Stomach smooth muscle (tissue), 2 donors: ENCODE data around the gene SNX2.

Source experiments
- H3K27ac ChIP-seq: one replicate; pipeline ENCODE4 v1.7.0; 2013; ENCODE audit warnings: mild to moderate bottlenecking, low read length, inconsistent platforms
- H3K27me3 ChIP-seq, 2 donors: one replicate each; pipeline ENCODE4 v1.7.0; 2013; ENCODE audit warnings: low read length in 2 of 2; ENCODE audit not compliant: insufficient read depth in 2 of 2, control insufficient read depth in 1 of 2
- H3K36me3 ChIP-seq, 2 donors: one replicate each; pipeline ENCODE4 v1.7.0; 2013; ENCODE audit warnings: low read length in 2 of 2; ENCODE audit not compliant: control insufficient read depth in 2 of 2, insufficient read depth in 2 of 2
- H3K4me1 ChIP-seq: one replicate; pipeline ENCODE4 v1.7.0; 2013; ENCODE audit warnings: low read length; ENCODE audit not compliant: control insufficient read depth, insufficient read depth
- H3K4me3 ChIP-seq, 2 donors: one replicate each; pipeline ENCODE4 v1.7.0; 2013; ENCODE audit warnings: low read length in 2 of 2
- H3K9ac ChIP-seq, 2 donors: one replicate each; pipeline ENCODE4 v1.7.0; 2013; ENCODE audit warnings: low read length in 2 of 2, mild to moderate bottlenecking in 1 of 2
- H3K9me3 ChIP-seq, 2 donors: one replicate each; pipeline ENCODE4 v1.7.0; 2013; ENCODE audit warnings: low read length in 2 of 2; ENCODE audit not compliant: control insufficient read depth in 2 of 2
- donor health status: healthy.
- donor health status: Pancreatic carcinoma.

The SNX2 gene

DNA sequence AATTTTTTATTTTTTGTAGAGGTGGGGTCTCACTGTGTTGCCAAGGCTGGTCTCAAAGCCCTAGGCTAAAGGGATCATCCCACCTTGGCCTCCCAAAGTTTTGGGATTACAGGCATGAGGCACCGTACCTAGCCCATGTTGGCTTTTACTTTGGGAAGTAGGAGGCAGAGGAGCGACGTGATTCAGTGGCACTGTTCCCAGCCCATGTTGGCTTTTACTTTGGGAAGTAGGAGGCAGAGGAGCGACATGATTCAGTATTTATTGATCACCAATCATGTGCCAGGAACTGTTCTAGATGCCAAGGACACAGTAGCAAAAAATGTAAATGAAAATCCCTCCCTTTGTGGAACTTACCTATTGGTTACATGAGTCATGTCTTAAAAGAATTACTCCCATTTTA, 88.8 kb downstream of the SNX2 start:
- Histone ChIP-seq H3K4me3 (no peak overlapping the region), H3K4me1 (no peaks in the 10 kb centered on the region), H3K27ac (no peak overlapping the region), H3K9me3 (no peaks in the 10 kb centered on the region), H3K36me3 (peaks cover 0 to 18% of the 10 kb centered on the region in 2 donors), H3K9ac (no peak overlapping the region), H3K27me3 (no peaks in the 10 kb centered on the region)

- Histone ChIP-seq H3K9ac (no peak overlapping the region), H3K27me3 (no peaks in the 10 kb centered on the region), H3K4me3 (no peak overlapping the region), H3K36me3 (peaks cover 0 to 18% of the 10 kb centered on the region in 2 donors), H3K4me1 (no peaks in the 10 kb centered on the region), H3K27ac (no peak overlapping the region), H3K9me3 (no peaks in the 10 kb centered on the region)
Observed at GRCh38 chr5:122864400-122864799, 89.5 kb downstream of the SNX2 start.

- no peak overlapping the region for H3K9ac ChIP-seq
- H3K4me1 ChIP-seq: no peaks in the 10 kb centered on the region
- no peaks in the 10 kb centered on the region for H3K9me3 ChIP-seq
- no peak overlapping the region for H3K4me3 ChIP-seq
- peaks cover 0 to 18% of the 10 kb centered on the region in 2 donors for H3K36me3 ChIP-seq
- no peaks in the 10 kb centered on the region for H3K27me3 ChIP-seq
- no peak overlapping the region for H3K27ac ChIP-seq
Observed at GRCh38 chr5:122864842-122865241, 90.0 kb downstream of the SNX2 start.

DNA sequence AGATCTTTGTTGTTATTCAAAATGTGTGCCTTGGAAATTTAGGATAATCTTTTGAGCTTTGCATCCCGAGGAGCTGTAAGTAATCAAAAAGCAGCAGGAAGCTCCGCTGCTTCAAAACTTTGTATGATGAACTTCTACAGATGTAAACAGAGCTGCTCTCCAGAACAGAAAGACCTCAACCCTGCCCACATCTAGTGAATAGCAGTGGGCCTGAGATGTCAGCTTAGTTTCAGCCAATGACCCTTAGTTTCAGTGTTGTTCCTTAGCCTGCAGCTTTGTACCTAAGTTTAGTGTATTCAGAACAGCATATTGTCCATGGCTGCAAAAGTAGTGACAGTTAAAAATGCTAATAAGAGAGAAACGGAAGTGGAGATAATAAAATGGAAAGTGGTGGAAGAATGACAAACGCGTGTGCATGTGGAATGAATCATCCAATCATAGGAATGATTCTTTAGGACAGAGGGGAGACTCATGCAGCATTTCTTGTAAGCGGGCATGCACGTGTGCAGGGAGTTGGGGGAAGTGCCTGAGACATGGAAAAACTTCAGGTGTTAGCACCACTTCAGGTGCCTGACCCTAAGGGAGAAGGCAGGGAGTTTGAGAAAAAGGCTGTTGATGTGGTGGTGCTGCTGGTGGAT, 95.5 kb downstream of the SNX2 start:
- no peak overlapping the region for H3K4me3 ChIP-seq
- no peak overlapping the region for H3K9ac ChIP-seq
- H3K36me3 ChIP-seq: peaks cover 0 to 18% of the 10 kb centered on the region in 2 donors
- no peaks in the 10 kb centered on the region for H3K9me3 ChIP-seq
- no peaks in the 10 kb centered on the region for H3K4me1 ChIP-seq
- H3K27ac ChIP-seq: no peak overlapping the region
- no peaks in the 10 kb centered on the region for H3K27me3 ChIP-seq

- no peak overlapping the region for H3K27ac ChIP-seq
- H3K4me1 ChIP-seq: no peaks in the 10 kb centered on the region
- H3K9me3 ChIP-seq: no peaks in the 10 kb centered on the region
- H3K4me3 ChIP-seq: no peak overlapping the region
- H3K36me3 ChIP-seq: peaks cover 0 to 14% of the 10 kb centered on the region in 2 donors
- no peak overlapping the region for H3K9ac ChIP-seq
- H3K27me3 ChIP-seq: no peaks in the 10 kb centered on the region
Observed at GRCh38 chr5:122871661-122872060, 96.8 kb downstream of the SNX2 start.

DNA sequence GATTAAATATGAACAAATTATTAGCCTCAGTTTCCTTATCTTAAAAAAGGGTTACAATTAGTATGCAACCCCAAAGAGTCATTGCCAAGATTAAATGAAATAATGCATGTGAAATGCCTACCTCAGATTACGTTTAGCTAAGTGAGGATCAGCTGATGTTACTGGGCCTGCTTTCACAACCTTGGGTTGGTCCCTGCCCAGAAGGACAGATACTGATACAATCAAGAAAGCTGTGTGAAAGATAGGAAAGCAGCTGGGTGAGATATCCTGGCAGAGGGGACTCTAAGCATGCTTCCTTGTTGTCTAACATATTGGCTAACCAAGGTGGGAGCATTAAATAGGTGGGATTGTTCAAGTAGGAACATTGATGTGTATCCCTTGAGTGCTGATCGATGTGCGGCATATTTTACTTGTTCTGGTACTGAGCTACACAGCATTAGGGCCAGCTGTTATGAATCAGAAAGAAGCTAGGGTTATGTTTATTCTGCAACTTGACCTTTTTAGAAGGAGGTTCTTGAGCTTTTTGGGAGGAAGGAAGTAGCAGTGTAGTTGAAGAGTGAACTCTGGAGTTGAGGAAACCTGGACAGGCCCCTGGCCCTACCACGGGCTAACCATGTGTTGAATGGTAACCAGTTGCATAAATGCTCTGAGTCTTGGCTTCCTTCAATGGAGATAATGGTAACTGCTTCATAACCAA, 99.4 kb downstream of the SNX2 start:
- no peak overlapping the region for H3K4me3 ChIP-seq
- H3K9ac ChIP-seq: no peak overlapping the region
- H3K36me3 ChIP-seq: no peaks in the 10 kb centered on the region
- H3K27ac ChIP-seq: no peak overlapping the region
- H3K9me3 ChIP-seq: no peaks in the 10 kb centered on the region
- H3K4me1 ChIP-seq: no peaks in the 10 kb centered on the region
- no peaks in the 10 kb centered on the region for H3K27me3 ChIP-seq

DNA sequence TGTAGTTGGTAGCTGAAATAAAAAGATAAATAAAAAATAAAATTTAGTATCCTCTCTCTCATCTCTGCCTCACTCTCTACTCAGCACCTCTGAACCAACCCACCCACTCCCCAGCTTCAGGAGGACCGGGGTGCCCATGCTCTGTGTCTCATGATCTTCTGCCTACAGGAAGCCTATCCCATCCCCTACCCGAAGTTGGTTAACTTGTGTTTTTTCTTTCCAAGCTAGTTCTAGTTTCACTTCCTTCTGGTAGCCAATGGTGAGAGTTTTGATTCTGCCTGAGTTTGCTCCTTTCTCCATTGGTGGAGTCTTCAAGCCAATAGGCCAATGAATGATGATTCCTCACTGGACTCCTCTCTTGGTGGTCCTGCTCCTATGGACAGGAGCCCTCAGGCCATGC, 102.6 kb downstream of the SNX2 start:
- H3K4me3 ChIP-seq: no peak overlapping the region
- no peaks in the 10 kb centered on the region for H3K36me3 ChIP-seq
- no peaks in the 10 kb centered on the region for H3K27me3 ChIP-seq
- H3K27ac ChIP-seq: no peak overlapping the region
- no peaks in the 10 kb centered on the region for H3K4me1 ChIP-seq
- H3K9me3 ChIP-seq: no peaks in the 10 kb centered on the region
- no peak overlapping the region for H3K9ac ChIP-seq

GRCh38 chr5:122879076-122879475, 104.2 kb downstream of the SNX2 start:
- no peak overlapping the region for H3K27ac ChIP-seq
- H3K27me3 ChIP-seq: no peaks in the 10 kb centered on the region
- H3K4me3 ChIP-seq: no peak overlapping the region
- H3K9ac ChIP-seq: no peak overlapping the region
- no peaks in the 10 kb centered on the region for H3K36me3 ChIP-seq
- no peaks in the 10 kb centered on the region for H3K9me3 ChIP-seq
- H3K4me1 ChIP-seq: no peaks in the 10 kb centered on the region
